Endometrium (tissue), 2 donors: ENCODE data around the gene GRIN3B.

Source experiments
- FAIRE-seq: peaks from 2 replicates; lab custom pipeline; 2012; peaks lifted over from hg19 to GRCh38; lab: Jason Lieb, UNC
- donor health status: control.
- donor health status: control.

GRIN3B gene

DNA sequence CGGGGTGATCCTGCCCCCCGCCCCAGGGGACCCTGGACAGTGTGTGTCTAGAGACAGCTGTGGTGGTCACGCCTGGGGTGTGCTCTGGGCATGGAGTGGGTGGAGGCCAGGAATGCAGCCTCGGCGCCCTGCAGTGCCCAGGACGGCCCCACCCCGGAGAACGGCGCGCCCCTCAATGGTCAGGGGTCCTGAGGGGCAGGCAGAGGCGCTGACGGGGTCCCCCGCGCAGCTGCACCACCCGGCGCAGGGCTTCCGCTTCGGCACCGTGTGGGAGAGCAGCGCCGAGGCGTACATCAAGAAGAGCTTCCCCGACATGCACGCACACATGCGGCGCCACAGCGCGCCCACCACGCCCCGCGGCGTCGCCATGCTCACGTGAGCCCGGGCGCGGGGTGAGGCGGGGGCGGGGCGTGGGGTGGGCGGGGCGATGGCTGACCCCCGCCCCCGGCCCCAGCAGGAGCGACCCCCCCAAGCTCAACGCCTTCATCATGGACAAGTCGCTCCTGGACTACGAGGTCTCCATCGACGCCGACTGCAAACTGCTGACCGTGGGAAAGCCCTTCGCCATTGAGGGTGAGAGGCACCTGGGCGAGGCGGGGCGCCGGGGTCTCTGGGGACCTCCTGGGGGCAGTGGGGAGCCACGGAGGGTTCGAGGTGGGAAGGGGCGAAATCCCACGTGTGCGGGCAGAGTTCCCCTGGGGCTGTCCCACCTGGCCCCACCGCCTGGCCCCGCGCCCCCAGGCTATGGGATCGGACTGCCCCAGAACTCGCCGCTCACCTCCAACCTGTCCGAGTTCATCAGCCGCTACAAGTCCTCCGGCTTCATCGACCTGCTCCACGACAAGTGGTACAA, 7.4 kb downstream of the GRIN3B start:
- FAIRE-seq, result no peak

DNA sequence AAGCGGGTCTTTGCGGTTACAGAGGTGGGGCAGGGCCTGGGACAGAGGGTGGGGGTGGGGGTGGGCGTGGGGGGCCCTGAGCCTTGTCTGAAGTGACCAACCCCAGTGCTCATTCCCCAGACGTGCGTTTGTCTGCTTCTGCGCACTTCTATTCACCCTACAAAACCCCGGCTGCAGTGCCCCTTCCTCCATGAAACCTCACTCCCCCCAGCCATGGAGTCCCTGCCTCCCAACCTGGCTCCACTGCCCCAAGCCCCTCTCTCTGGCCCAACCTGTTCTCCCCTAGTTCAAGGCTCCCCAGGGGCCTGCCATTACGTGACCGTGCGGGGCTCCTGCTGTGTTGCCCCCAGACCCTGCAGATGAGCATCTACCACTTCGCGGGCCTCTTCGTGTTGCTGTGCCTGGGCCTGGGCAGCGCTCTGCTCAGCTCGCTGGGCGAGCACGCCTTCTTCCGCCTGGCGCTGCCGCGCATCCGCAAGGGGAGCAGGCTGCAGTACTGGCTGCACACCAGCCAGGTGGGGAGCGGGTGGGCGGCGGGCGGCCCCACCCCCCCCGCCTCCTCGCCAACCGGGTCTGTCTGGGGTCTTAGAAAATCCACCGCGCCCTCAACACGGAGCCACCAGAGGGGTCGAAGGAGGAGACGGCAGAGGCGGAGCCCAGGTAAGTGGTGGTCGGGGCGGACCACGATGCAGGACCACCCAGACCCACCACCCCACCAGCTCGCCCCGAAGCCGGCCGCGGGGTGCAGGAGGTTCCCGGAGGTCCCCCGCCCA, 8.2 kb downstream of the GRIN3B start:
- FAIRE-seq, result no peak

DNA sequence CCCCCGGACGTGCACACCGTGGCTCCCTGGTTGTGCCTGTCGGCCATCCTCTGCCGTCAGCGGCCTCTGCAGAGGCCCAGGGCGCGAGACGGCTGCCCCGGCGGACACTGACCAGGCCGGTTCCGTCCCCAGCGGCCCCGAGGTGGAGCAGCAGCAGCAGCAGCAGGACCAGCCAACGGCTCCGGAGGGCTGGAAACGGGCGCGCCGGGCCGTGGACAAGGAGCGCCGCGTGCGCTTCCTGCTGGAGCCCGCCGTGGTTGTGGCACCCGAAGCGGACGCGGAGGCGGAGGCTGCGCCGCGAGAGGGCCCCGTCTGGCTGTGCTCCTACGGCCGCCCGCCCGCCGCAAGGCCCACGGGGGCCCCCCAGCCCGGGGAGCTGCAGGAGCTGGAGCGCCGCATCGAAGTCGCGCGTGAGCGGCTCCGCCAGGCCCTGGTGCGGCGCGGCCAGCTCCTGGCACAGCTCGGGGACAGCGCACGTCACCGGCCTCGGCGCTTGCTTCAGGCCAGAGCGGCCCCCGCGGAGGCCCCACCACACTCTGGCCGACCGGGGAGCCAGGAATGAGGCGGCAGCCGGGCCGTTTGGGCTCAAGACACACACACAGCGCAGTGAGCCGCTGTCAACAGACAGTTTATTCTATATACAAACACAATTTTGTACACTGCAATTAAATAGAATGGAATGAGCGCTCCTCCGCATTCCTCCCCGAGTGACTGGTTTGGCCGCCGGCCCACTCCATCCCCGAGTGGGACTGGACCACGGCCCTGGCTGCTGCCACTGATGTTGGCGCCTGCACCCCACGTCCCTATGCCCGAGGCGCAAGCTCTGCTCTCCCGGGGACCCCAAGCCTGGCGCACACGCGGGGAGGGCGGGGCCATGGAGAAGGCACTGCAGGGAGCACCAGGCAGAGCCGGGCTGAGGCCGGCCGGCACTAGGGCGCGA, 9.1 kb downstream of the GRIN3B start:
- FAIRE-seq, result no peak

- FAIRE-seq, result no peak
Measured at GRCh38 chr19:1009981-1010538, 9.8 kb downstream of the GRIN3B start.

DNA sequence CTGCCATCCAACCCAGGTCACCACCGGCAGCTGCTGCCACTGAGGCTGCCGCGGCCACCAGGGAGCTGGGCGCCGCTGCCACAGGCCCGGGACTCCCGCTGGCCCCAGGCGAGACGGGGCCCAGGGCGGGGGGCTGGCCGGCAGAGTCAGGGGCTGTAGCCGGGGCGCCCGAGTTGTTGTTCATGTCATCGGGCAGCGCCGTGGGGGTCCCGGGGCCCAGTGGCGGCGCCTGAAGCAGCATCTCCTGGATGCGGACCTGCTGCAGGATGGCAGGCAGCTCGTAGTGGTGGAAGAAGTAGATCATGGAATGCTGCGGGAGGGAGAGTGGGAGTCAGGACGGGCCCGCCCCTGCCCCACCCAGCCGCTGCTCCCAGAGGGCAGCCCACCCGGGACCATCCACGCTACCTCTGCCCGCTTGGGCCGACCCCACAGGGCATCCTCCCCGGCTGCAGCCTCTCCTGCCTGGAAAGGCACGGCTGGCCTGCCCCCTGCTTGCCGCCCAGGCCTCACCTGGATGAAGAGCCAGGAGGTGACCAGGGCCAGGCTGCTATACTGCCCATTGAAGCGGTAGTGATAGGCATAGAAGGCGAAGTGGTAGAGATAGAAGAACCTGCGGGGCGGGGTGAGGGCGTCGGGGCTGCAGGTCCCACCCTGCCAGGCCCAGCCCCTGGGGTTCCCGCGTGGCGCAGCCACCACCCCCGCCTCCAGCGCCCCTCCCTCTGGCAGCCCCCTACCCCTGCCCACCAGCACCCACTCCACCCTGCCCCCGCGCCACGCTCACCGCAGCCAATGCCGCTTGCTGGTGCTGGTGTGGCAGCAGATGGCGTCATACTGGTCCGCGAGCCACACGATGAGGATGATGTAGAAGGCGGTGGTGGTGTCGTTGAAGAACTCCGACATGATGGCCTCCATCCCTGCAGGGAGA, 10.6 kb downstream of the GRIN3B start:
- no peak for FAIRE-seq

DNA sequence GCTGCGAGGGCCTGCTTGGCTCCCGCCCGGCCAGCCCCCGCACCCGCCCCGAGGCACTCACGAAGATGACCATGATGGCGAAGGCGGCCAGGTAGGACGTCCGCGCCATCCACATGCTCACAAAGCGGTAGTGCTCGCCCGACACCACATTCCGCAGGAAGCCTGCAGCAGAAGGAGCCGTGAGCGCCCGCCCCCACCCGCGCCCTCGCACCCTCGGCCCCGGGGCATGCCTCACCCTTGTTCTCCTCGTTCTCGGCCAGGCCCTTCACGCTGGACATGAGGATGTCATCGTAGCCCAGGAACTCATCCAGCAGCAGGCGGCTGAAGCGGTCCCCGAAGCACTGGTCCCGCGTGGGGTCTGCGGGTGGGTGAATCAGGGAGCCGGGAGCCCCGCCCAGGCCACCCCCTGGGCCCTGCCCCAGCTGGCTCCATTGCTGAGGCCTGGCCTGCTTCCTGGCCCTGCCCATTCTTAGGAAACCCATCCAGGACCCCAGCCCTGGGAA, 11.7 kb downstream of the GRIN3B start:
- FAIRE-seq, result no peak

DNA sequence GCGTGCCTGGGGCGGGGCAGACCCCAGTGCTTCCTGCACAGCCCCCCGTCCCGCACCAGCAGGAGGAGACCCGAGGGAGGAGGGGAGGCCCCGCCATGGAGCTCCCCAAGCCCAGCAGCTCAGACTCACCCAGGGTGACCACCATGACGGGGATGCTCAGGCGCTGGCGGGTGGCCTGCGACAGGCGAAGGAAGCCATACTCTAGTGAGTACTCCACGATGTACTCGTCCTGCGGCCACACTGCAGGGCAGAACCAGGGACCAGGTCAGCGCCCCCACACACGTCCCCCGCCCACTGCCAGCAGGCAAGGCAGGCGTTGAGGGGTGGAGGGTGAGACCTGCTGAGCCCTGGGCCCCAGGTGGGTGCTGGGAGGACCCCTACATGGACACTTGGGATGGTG, 12.1 kb downstream of the GRIN3B start:
- FAIRE-seq, result no peak

DNA sequence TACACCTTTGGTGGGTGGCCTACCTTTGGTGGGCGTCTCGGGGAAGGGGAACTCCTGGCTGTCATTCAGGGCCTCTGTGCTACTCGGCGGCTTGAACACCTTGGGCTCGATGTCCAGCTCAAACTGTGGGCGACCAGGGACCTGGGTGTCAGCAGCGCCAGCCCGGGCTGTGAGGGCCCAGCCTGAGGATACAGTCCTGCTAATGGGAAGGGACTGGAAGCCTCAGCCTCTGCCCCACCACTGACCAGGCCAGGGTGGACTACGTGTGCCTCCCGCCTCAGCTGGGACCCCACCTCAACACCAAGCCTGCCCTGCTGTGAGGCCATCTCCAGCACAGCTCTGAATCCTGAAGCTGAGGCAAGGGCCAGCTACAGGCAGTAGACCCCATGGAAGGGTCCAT, 13.0 kb downstream of the GRIN3B start:
- no peak for FAIRE-seq

DNA sequence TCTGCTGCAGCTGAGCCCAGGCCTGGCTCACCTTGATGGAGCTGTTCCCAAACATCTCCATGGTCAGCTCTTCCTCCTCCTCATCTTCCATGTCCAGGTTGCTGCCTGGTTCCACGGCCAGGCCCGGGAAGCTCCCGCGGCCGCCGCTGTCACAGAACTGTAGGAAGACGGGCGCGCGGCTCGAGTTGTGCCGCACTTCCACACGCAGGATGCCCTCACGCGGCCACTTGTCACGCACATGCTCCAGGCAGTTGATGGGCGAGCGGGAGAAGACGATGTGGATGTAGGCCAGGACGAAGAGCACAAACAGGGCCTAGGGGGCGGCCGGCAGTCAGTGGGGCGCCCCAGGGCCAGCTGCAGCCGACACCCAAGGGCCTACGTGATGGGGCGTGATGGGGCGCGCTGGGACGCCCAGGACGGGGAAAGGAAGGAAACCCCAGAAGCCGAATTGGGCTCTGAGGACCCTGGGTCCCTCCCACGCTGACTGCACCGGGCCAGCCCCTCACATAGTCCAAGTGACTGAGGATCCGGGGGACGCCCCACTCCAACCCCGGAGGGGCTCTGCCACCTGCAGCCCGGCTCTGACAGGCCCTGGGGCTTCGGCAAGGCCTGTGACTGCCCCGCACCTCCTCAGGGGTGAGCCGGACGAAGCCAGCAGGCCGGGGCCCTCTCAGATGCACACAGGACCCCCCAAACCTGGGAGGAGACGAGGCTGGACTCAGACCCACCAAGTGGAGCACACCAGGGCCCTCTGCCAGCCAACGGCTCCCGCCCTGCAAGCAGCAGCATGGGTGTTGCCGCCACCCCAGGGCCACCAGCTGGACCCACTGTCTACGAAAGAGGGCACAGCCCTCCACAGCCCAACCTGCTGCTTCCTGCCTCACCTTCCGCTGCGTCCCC, 14.2 kb downstream of the GRIN3B start:
- FAIRE-seq, result no peak

- FAIRE-seq, result no peak
Measured at GRCh38 chr19:1015061-1015781, 15.0 kb downstream of the GRIN3B start.

DNA sequence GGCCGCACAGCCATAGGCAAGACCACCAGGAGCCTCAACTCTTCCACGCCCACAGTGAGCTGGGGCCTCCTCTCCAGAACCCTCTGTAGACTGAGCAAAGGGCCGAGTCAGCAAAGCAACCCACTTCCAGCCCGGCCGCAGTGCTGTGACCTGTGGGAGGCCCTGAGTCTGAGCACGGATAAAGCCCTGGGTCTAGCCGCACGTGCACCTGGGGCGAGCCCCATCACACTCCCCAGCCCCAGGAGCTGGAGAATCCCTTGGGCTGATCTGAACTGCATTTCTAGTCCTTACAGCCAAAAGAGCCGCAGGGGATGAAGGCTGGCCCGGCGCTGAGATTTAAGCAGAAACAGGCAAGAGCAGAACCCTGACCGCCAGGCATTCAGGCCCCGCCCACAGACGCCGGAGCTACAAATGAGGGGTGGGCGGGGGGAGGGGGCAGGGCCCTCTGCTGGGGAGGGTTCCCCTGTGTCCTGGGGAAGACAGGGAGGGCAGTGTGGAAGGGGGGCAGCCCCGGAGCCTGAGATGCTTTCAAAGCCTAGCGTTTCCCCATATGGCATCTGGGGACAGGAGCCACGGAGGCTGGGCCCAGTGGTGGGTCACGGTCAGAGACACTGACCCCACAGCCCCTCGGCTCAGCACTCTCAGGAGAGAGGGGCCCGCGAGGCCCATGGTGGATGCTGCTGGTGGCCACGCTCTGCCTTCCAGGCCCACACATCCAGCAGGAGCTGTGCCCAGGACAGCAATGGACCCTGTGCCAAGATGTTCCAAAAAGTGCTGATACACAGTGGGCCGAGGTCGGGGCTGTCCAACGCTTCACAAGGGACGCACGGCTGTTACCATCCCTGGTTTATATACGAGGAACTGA, 15.8 kb downstream of the GRIN3B start:
- no peak for FAIRE-seq

DNA sequence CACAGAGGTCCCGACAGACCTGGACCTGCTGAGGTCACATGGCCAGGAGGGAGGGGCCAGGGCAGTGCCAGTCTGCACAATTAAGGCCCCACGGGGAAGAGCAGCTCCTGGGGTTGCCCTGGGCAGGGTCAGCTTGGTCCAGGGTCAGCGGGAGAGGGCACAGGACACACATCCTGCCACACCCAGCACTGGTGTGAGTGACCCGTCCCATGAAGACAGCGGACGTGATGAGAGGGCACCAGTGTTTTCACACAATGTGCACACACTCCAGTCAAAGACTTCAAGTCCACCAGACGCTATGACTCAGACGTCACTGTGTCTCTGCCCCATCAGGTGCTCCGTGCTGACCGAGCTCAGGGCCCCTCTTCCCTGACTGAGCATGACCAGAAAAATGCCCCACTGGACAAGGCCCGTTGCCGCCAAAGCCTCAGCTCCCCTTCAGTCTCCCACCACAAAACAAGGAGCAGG, 16.5 kb downstream of the GRIN3B start:
- FAIRE-seq, result no peak

- FAIRE-seq, result no peak
Measured at GRCh38 chr19:1017115-1017905, 17.1 kb downstream of the GRIN3B start.

- no peak for FAIRE-seq
Measured at GRCh38 chr19:1017906-1018305, 17.7 kb downstream of the GRIN3B start.

DNA sequence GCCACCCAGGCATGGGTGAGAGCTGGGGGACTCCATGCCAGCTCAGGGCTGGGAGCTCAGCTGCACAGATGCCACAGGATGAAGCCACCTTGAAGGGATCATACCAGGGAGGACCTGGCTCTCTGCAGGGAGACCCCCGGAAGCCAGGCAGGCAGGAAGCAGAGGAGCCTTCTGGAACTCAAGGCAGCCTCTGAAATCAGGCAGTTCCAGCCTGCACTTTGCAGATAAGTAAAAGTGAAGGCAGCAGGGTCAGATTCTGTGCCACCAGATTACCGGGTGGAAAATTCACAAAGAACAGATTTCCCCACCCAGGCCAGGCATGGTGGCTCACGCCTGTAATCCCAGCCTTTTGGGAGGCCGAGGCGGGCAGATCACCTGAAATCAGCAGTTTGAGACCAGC, 18.2 kb downstream of the GRIN3B start:
- no peak for FAIRE-seq

DNA sequence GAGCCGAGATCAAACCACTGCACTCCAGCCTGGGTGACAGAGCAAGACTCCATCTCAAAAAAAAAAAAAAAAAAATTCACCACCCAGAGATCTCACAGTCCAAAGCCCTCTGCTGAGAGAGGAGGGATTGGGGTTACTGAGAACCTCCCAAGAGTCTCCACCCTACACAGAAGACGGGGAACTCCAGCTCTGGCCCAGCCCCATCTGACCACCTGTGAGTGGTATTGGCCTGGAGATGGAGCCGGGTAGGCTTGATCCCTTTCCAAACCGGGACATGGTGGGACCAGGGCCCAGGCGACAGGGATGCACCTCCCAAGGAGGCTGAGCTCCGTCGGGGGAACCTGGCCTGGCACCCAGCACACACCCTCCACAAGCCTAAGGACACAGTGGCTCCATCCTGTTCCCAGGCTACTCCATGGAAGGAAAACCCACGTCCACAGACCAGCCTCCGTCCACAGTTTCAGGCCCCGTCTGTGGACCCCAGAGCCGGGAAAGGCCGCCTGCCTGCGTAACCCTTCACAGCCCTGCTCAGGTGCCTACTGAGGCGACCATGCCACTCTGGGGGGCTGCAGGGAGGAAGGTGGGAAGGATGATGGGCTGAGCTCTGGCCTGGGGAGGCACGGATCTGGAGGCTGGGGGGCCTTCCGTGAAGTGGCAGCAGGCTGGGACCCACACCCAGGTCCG, 18.9 kb downstream of the GRIN3B start:
- no peak for FAIRE-seq

DNA sequence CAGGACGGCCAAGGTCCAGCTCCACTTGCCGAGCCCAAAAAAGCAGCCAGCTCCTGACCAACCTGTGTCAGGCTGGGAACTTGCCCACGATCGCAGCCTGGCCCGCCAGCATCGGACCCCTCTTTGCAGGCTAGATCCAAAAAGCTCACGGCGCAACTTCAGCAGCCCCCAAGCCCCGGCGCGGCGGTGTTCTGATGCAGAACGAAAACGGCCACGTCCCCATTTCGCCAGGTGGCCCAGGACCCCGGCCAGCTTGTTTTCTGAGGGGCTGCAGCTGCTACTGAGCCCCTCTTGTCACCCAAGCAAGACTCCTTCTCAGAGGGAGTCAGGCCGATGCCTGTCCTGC, 19.4 kb downstream of the GRIN3B start:
- no peak for FAIRE-seq
